IMR-90 (cell line): ENCODE results near the gene LDAH.

Experiments used
- CHD1 ChIP-seq: IDR thresholded peaks from 2 replicates; pipeline ENCODE4 v1.6.1; 2012; ENCODE audit warnings: low read depth, low read length, improper control_type of control experiment
- MXI1 ChIP-seq: IDR thresholded peaks from 2 replicates; pipeline ENCODE4 v1.6.1; 2012; ENCODE audit warnings: low read depth, mild to moderate bottlenecking, low read length, moderate library complexity, borderline replicate concordance
- POLR2A ChIP-seq: IDR thresholded peaks from 2 replicates; pipeline ENCODE4 v1.6.1; 2012; ENCODE audit warnings: mild to moderate bottlenecking, low read depth, low read length
- RFX5 ChIP-seq: IDR thresholded peaks from 2 replicates; pipeline ENCODE4 v1.8.0; 2012; ENCODE audit warnings: low read depth, mild to moderate bottlenecking, low read length, moderate library complexity

GRCh38 chr2:20691076-20691734 is 131.7 kb downstream of the LDAH start:
- TF ChIP-seq RFX5 (no peak), CHD1 (no peak), POLR2A (no peak), MXI1 (no peak)
